ENCODE data around the gene PDE3A.

The PDE3A gene

GRCh38 chr12:20627001-20627588, 258.8 kb downstream of the PDE3A start:
- DNase-seq: no peak

- no peak for DNase-seq
Measured at GRCh38 chr12:20628226-20628787, 260.0 kb downstream of the PDE3A start.

DNA sequence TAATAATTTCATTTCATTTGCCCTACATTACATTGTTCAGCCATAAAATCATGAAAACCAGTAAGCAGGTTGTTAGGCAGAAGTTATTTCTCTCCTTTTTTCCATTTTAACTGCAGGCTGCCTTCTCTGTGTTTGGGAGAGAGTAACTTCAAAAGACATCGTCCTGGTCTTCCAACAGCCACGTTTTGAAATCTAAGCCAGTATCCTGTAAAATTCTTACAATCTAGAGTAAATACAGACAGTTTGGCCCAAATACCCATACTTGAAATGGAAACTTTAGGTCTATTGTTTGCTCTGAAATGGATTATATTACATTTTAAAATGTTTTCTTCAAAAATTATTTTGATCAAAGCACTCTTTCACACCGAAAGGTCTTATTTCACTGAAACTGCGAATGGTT, 260.7 kb downstream of the PDE3A start:
- no peak for DNase-seq

DNA sequence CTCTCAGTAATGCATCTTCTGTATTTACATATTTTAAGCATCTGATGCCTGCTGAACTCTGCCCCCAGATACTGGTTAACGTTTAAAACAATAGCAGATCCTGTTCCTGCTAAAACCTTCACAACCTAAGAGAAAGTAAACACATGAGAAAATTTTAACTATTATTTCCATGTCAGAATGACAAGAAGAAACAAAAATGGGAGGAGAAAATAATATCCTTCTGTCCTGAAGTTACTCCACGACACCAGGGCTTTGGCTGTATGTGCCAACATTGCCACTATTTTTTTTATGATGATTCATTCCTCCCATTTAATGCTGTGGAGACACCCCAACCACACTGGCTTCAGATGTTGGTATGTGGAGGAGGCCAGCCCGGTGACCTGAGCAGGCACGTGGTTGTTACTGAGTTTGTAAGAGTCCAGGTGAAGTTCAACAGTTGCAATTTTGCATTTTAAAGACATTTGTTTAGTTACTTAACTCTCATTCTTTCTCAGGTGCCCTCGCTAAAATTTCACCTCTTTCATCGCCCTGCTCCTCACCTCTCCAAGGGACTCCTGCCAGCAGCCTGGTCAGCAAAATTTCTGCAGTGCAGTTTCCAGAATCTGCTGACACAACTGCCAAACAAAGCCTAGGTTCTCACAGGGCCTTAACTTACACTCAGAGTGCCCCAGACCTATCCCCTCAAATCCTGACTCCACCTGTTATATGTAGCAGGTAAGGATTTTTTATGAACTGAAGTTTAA, 261.2 kb downstream of the PDE3A start:
- DNase-seq: no peak

DNA sequence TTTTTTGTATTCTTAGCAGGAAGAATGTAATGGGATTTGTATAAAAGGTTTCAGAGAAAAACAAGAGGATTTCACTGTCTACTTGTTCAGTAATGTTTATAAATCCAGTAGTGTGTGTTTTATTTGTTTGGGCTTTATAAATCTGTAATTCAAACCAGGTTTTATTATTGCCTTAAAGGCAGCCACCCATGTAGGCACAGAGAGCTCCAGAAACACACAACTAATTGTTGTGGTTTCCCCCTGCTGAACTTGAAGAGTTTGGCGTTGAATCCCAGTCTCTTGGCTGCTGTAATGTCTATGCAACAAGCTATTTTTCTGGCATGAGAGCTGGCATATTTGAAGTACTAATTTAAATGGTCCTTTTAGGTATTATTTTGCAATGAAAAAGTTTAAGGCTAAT, 263.4 kb downstream of the PDE3A start:
- DNase-seq: no peak

DNA sequence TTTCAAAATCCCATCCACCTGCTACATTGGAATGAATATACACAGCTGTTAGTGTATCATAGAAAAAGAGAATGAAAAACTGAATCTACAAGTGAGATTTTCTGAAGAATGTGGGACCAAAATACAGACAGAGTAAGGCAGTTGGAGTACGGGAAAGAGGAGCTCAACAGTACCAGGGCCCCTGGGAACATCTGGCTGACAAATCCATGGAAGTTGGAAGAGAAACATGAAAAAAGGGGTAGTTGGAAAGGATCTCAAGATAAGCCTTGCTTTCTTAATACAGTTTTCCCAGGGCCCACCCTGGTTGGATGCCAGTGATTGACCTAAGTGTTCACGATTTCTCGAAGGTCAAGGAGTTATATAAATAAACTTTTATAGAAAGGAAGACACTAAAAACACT, 272.8 kb downstream of the PDE3A start:
- no peak for DNase-seq

DNA sequence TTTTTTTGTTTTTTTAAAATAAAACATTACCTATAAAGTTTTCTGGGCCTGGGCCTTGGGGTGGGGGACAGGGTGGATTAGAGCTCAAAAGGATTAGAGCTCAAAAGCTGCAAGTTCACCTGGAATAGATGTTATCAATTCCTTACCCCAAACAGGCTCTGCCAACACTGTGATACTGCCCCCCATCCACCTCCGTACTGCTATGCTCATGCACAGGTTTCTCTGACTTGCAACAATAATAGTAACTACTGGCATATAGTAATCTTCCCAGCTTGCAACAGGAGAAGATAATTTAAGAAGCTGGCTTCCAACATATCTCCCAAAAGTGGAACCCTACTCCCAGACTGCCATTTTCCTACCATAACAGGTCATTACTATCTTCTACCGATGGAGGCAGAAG, 275.5 kb downstream of the PDE3A start:
- no peak for DNase-seq

GRCh38 chr12:20646239-20646827, 278.0 kb downstream of the PDE3A start:
- DNase-seq: no peak

GRCh38 chr12:20653871-20654270, 285.5 kb downstream of the PDE3A start:
- no peak for DNase-seq

DNA sequence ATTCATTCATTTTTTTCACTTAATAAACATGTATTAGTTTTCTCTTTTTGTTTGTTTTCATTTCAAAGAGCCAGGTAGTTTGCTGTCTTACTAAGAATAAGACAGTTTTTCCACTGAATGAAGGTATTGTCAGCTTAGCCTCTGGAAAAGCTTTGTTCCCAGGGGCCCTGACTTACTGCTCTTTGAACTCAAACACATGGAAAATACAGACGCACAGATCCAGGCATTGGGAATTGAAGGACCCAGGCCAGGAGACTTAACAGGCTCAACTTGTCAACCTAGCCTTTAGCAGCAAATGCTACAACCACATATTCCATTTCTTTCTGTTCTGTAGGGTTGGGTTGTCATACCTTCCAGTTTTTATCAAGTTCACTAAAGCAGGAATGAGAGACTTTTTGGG, 288.3 kb downstream of the PDE3A start:
- DNase-seq: no peak

- no peak for DNase-seq
Measured at GRCh38 chr12:20657496-20657895, 289.2 kb downstream of the PDE3A start.

DNA sequence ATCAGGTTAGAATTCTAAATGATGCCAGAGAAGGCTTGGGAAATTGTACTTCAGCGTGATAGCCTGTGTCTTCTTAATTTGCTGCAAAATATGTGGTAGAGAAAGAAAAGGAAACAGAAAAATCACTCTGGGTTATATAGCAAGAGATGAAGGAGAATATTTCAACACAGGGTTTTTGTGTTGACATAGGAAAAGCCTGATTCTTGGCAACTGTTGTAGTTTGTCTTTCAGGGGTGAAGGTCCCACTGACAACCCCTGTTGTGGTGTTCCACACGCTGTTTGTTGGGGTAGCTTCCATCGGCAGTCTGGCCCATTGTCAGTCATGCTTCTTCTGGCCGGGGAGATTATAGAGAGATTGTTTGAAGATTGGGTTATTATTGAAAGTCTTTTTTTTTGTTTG, 313.0 kb downstream of the PDE3A start:
- DNase-seq: no peak

DNA sequence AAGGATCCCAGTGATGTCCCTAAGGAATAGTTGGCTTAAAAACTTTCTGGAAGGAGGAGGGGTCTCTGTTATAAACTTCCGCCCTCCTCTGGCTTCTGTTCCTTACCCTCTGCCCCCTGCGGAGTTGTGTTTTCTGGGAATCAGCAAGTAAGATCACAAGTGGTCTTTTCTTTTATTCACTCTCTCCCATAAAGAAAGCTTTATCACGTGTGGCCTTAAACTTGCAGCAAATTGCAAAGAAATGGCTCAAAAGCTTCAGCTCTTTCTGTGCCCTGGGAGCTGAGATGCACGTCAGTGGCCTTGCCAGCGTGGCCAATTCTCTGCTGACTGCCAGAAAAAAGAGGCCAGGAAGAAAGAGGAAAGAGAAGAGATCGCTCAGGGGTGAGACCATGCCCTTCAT, 326.9 kb downstream of the PDE3A start, which contains the start of gene SLCO1C1:
SLCO1C1 (plus strand) TSS at position 101 of the 400 bp plus-strand sequence. CDS start 4,245 bp downstream, outside the sequence.
- DNase-seq: no peak

GRCh38 chr12:20696181-20696905, 328.0 kb downstream of the PDE3A start:
- no peak for DNase-seq

DNA sequence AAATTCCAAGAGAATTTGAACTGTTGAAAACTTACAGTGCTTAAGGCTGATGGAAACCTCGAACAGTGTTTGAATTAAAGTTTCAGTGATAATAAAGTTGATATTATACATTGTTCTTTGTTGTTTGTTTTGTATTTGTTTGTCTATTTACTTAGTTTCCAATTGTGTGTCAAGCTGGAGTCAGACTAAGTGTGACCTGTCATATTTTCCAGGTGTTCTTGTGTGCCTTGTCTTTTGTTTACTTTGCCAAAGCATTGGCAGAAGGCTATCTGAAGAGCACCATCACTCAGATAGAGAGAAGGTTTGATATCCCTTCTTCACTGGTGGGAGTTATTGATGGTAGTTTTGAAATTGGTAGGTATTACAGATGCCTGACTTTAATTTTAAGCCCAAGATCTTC, 332.8 kb downstream of the PDE3A start:
- DNase-seq: no peak

- no peak for DNase-seq
Measured at GRCh38 chr12:20704860-20705259, 336.5 kb downstream of the PDE3A start.

DNA sequence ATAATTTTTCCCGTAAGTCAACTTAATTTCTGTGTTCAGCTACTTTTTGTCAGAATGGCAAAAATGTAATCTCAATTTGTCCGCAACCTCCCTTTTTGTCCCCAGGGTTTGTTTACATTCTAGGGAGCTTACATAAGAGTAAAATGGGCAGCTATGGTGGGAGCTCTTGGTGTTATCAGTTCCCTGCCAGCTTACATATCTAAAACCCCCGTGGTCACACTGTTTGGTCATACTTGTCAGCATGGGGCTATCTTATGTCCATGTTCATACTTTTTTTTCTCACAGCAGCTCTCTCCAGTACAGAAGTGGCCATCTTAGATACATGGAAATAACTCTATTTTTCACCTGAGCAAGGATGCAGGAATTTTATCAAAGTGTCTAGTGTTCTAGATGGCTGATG, 343.5 kb downstream of the PDE3A start:
- DNase-seq: no peak

DNA sequence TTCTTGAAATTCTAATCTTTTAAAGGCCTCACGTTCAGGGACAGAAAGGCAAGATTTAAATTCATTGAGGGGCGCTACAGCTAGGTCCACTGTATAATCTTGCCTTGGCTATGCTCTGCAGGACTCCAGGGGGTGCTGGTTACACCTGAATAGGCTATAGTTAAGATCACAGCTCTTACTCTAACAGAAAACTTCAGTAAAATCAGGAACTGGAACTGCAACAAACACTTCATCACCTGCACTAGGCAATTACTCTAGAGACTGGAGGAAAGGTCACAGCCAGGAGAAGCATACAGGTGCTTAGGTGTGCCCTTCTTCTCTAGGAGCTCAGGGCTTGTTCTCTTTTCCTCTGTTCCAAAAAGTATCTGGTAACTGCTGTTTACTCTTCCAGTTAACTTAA, 347.7 kb downstream of the PDE3A start:
- DNase-seq: no peak

GRCh38 chr12:20716985-20717384, 348.6 kb downstream of the PDE3A start:
- no peak for DNase-seq

GRCh38 chr12:20718294-20718693, 350.0 kb downstream of the PDE3A start:
- DNase-seq: no peak

DNA sequence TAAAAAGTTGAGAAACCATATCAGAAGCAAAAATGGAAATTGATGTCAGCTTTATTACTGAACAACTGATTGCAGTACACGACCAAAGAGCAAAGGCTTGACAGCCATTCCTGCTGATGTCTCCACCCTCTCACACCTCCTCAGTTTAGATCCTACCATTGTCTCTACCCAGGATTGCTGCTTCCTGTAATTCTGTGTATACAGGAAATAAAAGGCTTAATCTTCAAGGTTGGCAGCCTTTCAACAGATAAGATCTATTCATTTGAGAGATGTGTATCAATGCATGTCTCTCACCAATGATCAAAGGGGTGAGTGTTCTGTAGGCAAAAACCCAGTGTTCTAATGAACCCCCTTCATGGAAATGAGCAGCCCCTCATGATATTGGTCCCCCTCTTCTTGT, 353.8 kb downstream of the PDE3A start:
- no peak for DNase-seq

GRCh38 chr12:20731274-20731673, 362.9 kb downstream of the PDE3A start:
- no peak for DNase-seq
